Central memory CD8-positive, alpha-beta T cell (primary cell): ENCODE measurements around the gene PDIK1L.

Experiments used
- ATAC-seq: fragments of 150-1000 bp; cut with Tn5 transposase; replicated peaks from 2 replicates; pipeline ENCODE4 v1.10.0; 2022; ENCODE audit warnings: mild to moderate bottlenecking, moderate FRiP score, moderate number of reproducible peaks; ENCODE audit not compliant: poor library complexity, severe bottlenecking; ENCODE audit errors: extremely low read depth
- DNase-seq, 2 donors: peaks; one replicate each; pipeline ENCODE4 v3.0.0; 2021; ENCODE audit warnings: low spot score in 2 of 2
- H3K27ac Mint-ChIP-seq: one replicate; pipeline ENCODE4 v1.8.0; 2022; ENCODE audit warnings: low read depth, mild to moderate bottlenecking, moderate library complexity, mixed read lengths
- H3K27me3 Mint-ChIP-seq: one replicate; pipeline ENCODE4 v1.8.0; 2022; ENCODE audit warnings: mixed read lengths
- H3K36me3 Mint-ChIP-seq: one replicate; pipeline ENCODE4 v1.8.0; 2022; ENCODE audit warnings: mild to moderate bottlenecking, moderate library complexity, mixed read lengths; ENCODE audit not compliant: insufficient read depth
- H3K4me1 Mint-ChIP-seq: one replicate; pipeline ENCODE4 v1.8.0; 2022; ENCODE audit warnings: mixed read lengths
- H3K4me3 Mint-ChIP-seq: one replicate; pipeline ENCODE4 v1.8.0; 2022; ENCODE audit warnings: mild to moderate bottlenecking, moderate library complexity, mixed read lengths
- H3K9me3 Mint-ChIP-seq: one replicate; pipeline ENCODE4 v1.8.0; 2022; ENCODE audit warnings: mixed read lengths

The PDIK1L gene

DNA sequence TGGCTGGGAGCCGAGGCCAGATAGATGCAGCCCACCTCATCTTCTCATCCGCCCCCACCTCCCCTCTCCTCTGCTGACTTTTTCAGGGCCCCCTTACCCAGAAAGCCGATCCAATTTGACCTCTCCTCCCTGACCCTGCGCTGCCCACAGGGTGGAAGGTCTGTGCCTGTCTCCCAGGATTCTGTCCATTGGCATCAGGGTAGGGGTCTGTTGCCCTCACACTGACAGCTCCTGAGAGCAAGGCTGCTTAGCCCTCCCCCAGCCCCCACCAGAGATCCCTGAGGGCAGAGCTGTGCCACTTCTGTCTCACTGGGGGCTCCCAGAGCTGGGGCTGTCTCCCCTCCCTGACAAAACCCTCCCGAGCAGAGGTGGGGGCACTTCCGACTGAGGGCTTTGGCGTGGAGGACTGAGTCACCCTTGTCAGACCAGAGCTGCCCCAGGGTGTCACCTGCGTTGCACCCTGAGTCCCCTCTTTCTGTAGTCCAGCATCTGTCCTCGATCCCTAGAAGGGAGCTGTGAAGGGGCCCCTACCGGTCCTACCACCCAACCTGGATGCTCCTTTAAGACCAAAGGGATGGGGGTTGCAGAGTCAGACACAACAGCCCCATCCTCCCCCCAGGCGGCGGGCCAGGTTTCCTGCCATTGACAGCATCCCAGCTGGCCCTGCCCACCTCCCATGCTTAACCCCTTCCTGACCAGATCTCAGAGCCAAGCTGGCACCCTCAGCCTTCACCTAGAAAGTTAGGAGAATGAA lies 44.8 kb downstream of the PDIK1L start:
- H3K4me3 Mint-ChIP-seq = no peak overlapping the region
- ATAC-seq (no peak), DNase-seq (no peak)
- H3K4me1 Mint-ChIP-seq = no peaks in the 10 kb centered on the region
- no peaks in the 10 kb centered on the region for H3K9me3 Mint-ChIP-seq
- peaks cover 48% of the 10 kb centered on the region for H3K27me3 Mint-ChIP-seq
- no peaks in the 10 kb centered on the region for H3K36me3 Mint-ChIP-seq
- H3K27ac Mint-ChIP-seq = no peak overlapping the region

DNA sequence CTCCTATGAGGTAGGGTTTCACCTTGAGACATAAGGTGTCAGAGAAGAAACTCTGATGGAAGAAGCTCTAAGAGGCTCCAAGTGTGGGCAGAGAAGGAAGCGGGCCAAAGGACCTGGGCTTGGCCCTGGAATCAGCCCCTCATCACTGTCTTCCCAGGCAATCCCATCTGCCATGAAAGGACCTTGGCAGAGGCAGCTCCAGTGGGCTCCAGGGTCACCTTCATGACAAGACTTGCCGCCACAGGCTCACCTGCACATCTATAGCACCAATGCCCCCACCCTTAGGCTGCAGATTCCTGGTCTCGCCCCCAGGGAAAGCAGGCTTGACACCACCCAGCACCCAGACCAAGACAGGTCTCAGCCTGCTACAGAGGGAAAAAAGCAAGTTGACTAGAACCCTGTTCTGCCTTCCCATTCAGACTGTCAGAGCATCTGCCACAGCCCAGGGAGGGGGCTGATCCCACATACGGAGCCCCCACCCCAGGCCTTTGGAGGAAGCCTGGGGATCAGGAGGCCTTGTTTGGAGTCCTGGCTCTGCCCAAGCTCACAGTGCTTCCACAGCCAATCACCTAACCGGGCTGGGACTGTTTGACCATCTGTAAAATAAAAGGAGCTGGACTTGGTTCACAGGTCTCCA lies 46.8 kb downstream of the PDIK1L start:
- peaks cover 54% of the 10 kb centered on the region for H3K27me3 Mint-ChIP-seq
- ATAC-seq (no peak), DNase-seq (no peak)
- no peaks in the 10 kb centered on the region for H3K9me3 Mint-ChIP-seq
- no peak overlapping the region for H3K4me3 Mint-ChIP-seq
- no peak overlapping the region for H3K27ac Mint-ChIP-seq
- H3K4me1 Mint-ChIP-seq = peaks cover 5% of the 10 kb centered on the region
- H3K36me3 Mint-ChIP-seq = peaks cover 1% of the 10 kb centered on the region

DNA sequence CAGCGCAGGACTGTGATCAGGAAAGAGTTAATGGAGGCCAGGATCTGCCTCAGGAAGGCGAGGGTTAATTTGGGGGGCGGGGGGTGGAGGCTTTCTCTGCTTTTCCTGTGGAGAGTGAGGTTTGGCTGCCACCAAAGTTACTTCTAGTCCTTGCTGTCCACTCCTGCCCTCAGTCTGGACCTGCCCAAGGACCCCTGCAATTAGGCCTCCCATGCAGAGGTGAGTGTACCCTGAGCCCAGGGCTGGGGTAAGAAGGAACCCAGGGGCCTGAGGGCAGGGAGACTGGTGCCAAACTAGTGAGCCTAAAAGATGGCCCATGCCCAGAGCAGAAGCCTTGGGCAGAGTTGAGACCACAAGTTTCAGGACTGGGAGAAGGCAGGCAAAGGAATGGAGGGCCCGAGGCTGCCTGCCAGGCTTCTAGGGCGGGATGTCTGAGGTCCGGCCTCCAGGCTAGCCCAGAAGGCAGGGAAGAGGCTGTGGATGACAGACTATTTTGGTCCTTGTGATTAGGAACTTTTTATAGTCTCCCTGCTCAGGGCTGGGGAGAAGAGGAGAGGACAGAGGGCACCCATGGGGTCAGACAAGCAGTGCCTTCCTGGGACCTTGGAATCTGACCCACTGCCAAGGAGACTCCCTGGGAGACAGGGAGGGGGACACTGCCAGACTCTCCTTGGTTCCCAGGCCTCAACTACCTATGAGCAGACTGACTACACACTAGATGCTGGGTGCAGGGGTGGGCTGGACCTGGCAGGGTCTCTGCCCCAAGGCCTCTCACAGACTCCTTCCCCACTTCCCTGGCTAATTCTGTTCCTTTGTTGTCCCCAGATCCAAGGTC lies 47.5 kb downstream of the PDIK1L start, which contains the start of gene FAM110D:
Gene FAM110D, plus strand, starts transcription at position 172 of the 835 bp plus-strand sequence. CDS start 2,213 bp downstream, outside the sequence.
- no peak for ATAC-seq
- no peak within 1 kb of the TSS for H3K4me3 Mint-ChIP-seq
- no peak for DNase-seq
- H3K27me3 Mint-ChIP-seq = peaks cover 53% of the 10 kb centered on the region
- peaks cover 5% of the 10 kb centered on the region for H3K4me1 Mint-ChIP-seq
- H3K36me3 Mint-ChIP-seq = peaks cover 1% of the 10 kb centered on the region
- no peak within 1 kb of the TSS for H3K27ac Mint-ChIP-seq
- no peaks in the 10 kb centered on the region for H3K9me3 Mint-ChIP-seq

DNA sequence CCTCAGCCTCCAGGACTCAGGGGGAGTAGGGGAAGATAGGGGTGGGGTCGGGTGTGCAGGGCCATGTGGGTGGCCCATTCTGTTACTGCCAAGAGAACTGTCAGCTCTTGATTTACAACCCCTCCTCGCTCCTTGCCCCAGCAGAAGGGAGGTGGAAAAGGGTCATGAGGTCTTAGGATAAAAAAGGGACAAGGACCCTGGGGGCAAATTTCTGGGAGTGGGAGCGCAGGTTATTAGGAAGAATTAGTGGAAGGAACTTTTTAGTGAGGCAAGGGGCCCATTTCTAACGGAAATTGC lies 48.1 kb downstream of the PDIK1L start:
- H3K4me1 Mint-ChIP-seq = peaks cover 5% of the 10 kb centered on the region
- H3K27me3 Mint-ChIP-seq = peaks cover 50% of the 10 kb centered on the region

DNA sequence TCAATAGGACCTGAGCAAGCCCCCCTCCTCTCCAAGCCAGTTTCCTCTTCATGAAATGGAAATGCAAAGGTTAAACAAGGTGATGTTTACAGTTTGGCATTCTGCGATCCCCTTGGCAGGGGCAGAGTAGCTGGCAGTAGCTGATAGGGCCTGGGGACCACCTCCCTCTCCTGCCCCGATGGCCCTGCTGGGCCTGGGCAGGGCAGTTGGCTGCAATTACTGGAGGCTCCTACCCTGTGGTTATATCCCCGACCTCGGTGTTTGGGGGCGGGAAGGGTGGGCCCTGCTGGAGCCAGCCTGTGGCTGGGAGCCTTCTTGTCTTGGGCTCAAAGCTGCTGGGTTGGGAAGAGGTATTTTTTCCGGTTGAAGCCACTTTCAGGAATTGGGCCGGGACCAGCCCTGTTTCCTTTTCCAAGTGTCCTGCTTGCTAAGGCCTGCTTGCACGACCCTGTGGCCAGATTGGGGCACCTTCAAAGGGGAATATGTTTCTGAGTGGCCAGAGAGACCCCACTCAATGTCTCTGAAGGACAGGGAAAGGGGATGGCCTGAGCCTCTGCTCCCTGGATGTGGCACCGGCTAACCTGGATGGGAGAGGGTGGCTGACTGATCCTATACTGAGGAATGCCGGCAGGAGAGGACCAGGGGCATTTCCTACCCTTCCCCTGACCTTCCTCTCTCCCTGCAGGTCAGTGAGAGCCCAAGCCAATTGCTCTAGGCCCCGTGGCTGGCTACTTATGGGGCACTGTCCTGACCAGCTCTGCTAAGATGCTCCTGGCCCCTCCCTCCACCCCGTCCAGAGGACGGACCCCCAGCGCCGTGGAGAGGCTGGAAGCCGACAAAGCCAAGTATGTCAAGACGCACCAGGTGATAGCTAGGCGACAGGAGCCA lies 49.1 kb downstream of the PDIK1L start:
- Mint-ChIP-seq H3K4me1 (peaks cover 5% of the 10 kb centered on the region), H3K27me3 (peaks cover 46% of the 10 kb centered on the region), H3K9me3 (no peaks in the 10 kb centered on the region), H3K4me3 (peak overlapping the region; percentile 4), H3K36me3 (peaks cover 1% of the 10 kb centered on the region), H3K27ac (no peak overlapping the region)
- ATAC-seq (no peak), DNase-seq (no peak)

More for the DNA sequence above, 48.1 kb downstream of the PDIK1L start:
- no peak overlapping the region for H3K27ac Mint-ChIP-seq
- H3K4me3 Mint-ChIP-seq = no peak overlapping the region
- DNase-seq (no peak), ATAC-seq (no peak)
- peaks cover 1% of the 10 kb centered on the region for H3K36me3 Mint-ChIP-seq
- H3K9me3 Mint-ChIP-seq = no peaks in the 10 kb centered on the region

DNA sequence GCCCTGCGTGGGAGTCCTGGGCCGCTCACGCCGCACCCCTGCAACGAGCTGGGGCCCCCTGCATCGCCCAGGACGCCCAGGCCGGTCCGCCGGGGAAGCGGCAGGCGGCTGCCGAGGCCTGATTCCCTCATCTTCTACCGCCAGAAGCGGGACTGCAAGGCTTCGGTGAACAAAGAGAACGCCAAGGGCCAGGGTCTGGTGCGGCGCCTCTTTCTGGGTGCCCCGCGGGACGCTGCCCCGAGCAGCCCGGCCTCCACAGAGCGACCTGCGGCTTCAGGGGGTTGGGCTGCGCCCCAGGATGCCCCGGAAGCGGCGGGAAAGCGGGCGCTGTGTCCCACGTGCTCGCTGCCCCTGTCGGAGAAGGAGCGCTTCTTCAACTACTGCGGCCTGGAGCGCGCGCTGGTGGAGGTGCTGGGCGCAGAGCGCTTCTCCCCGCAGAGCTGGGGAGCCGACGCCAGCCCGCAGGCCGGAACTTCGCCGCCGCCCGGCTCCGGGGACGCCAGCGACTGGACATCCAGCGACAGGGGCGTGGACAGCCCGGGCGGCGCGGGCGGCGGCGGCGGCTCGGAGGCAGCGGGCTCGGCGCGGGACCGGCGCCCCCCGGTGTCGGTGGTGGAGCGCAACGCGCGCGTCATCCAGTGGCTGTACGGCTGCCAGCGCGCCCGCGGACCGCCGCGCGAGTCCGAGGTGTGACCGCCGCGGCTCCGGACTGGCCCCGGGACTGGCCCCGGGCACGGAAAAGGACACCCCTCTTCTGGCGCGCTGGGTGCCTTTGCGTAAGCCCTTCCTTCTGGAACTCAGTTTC lies 50.0 kb downstream of the PDIK1L start:
- Mint-ChIP-seq H3K4me1 (peaks cover 7% of the 10 kb centered on the region), H3K36me3 (peaks cover 1% of the 10 kb centered on the region), H3K9me3 (no peaks in the 10 kb centered on the region), H3K27ac (no peak overlapping the region), H3K4me3 (peak overlapping the region; percentile 4), H3K27me3 (peaks cover 45% of the 10 kb centered on the region)
- ATAC-seq = peak; percentile 27
- no peak for DNase-seq

DNA sequence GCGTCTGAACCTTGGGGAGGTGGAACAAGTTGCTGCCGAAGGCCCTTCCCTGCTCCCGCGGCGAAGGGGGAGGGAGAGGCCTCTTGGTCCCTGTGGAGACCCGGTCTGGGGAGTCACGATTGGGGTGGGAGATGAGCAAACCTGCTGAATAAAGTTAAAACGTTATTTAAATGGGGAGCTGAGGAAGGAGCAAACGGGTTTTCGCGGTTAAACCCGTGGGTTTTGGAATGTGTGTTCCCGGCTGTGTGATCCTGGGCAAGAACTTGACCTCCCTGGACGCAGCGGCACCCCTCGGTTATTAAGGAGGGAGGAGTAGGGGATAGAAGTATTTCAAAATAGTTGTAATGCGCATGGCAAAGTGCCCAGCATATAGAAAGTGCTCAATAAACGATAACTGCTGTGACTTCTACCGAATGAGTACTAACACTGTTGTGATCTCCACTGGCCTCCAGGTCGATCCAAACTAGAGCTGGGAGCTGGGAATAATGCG lies 50.6 kb downstream of the PDIK1L start:
- ATAC-seq (no peak), DNase-seq (no peak)
- Mint-ChIP-seq H3K27me3 (peaks cover 45% of the 10 kb centered on the region), H3K4me3 (no peak overlapping the region), H3K27ac (no peak overlapping the region), H3K9me3 (no peaks in the 10 kb centered on the region), H3K36me3 (peaks cover 1% of the 10 kb centered on the region), H3K4me1 (peaks cover 13% of the 10 kb centered on the region)

DNA sequence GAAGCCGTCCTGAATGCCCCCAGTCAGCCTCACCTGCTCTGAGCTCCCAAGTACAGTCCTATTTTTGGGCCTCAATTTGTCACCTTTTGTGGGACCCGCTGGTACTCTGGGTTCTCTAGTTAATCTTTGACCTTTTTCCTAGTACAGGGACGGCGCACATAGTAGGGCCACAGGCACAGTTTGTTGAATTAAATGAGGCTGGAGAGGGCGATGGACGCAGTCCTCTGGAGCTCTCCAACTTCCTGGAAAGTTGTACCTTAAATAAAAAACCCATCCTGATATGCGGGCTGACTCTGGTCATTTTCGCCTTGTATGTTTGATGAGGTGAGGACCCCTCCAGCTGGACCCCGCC lies 52.0 kb downstream of the PDIK1L start:
- no peak overlapping the region for H3K27ac Mint-ChIP-seq
- no peak for ATAC-seq
- peaks cover 1% of the 10 kb centered on the region for H3K36me3 Mint-ChIP-seq
- peaks cover 13% of the 10 kb centered on the region for H3K4me1 Mint-ChIP-seq
- no peaks in the 10 kb centered on the region for H3K9me3 Mint-ChIP-seq
- peaks cover 33% of the 10 kb centered on the region for H3K27me3 Mint-ChIP-seq
- DNase-seq = no peak
- peak overlapping the region; percentile 11 for H3K4me3 Mint-ChIP-seq

DNA sequence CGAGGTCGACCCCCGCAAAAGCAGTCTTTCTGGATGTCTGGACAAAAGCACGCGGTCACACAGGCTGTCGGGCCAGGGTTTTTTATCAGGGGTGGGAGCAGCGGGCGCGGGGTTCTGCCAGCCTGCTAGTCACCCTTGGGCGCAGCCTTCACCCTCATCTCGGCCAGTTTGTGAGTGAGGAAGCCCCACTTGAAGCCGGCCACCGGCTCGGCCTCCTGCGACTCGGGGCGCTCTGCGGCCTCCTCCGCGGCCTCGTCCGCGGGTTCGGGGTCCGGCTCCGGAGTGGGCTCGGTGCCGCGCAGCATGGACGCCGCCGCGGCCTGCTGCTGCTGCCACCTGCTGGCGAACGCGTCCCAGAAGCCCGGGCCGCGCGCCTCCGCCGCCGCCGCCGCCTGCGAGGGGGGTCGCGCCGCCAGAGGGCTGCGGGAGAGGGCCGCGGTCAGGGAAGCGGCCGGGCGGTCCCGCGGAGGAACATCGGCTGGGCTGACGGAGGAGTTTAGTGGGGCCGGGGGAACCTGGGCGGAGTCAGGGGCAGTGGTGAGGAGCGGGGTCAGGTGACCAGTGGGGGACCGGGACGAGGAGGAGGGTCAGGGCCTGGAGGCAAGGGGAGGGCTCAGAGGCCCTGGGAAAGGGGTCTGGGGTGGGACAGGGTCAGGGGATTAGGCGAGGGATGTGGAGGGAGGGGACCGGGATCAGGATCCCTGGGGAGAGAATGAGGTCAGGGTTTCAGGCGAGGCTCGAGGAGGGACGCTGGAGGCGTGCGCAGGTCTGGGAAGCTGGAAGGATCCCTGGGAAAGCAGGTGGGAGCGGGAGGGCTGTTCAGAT lies 52.6 kb downstream of the PDIK1L start:
- peaks cover 13% of the 10 kb centered on the region for H3K4me1 Mint-ChIP-seq
- DNase-seq (peak in 1 of 2 donors; percentile 47), ATAC-seq (peak; percentile 61)
- peak overlapping the region; percentile 59 for H3K4me3 Mint-ChIP-seq
- no peaks in the 10 kb centered on the region for H3K9me3 Mint-ChIP-seq
- H3K27me3 Mint-ChIP-seq = peaks cover 27% of the 10 kb centered on the region
- H3K27ac Mint-ChIP-seq = no peak overlapping the region
- peaks cover 1% of the 10 kb centered on the region for H3K36me3 Mint-ChIP-seq

DNA sequence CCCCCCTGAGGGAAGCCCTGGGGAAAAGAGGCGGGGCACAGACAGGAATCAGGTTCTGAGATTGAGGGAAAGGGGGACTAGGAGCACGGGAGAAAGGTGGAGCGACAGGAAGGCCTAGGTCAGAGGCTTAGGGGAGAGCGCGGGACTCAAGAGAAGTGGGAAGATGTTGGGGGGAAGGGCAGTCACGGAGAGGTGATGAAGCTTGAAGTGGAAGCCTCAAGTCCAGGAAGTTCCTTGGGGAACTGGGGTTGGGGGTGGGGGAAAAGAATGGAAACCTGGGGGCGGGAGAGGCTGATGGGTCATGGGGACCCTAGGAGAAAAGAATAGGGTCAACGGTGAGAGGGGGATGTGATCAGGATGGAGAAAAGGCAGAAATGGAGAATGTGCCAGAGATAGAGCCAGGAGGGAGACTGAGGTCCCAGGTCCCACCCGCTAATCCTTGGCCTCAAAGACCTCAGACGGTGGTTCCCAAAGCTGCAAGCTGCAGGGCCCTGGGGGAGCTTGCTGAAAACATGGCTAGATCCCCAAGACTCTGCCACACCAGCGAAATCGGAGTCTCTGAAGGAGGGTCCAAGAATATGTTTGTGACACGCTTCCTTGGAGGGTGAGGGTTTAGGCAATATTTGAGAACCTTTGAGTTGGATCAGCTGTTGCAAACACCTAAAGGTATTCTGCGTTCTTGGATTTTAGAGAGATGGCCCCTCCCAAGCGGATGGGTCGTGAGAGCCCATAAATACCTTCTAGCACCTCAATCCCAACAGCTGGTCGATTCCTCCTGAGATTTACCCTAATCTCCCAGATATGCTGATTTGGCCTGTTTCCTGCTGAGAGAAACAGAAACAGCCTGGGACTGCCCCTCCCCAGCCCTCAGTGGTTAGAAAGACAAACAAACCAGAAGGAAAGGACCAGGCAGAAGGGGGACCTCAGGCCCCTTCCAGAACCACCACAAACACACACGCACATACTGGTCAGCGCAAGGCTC lies 53.5 kb downstream of the PDIK1L start:
- Mint-ChIP-seq H3K36me3 (peaks cover 4% of the 10 kb centered on the region), H3K27ac (no peak overlapping the region), H3K9me3 (no peaks in the 10 kb centered on the region), H3K4me3 (peak overlapping the region; percentile 59), H3K4me1 (peaks cover 19% of the 10 kb centered on the region), H3K27me3 (peaks cover 18% of the 10 kb centered on the region)
- DNase-seq (no peak), ATAC-seq (no peak)
